ENCODE results near the gene CPD. TPM values are rescaled to one million over a fixed set of nuclear protein-coding genes. Genes with fewer than 3 reads are reported as not detected.
"Not testable (repeated sequence)": the region's sequence is repeated elsewhere in the genome, so short reads cannot be mapped to it uniquely, and the experiment has no call there.

CPD gene
- total RNA-seq, 1 donor from 2014 or later, result 258 TPM

- DNase-seq, result no peak
These were observed 11.1 kb downstream of the CPD start for GRCh38 chr17:30389756-30390300.

GRCh38 chr17:30391534-30391933 lies 12.8 kb downstream of the CPD start:
- no peak for DNase-seq

GRCh38 chr17:30393491-30393890 lies 14.8 kb downstream of the CPD start:
- no peak for DNase-seq

GRCh38 chr17:30393911-30394867 lies 15.5 kb downstream of the CPD start:
- DNase-seq, result no peak

- DNase-seq, result no peak
These were observed 16.8 kb downstream of the CPD start for GRCh38 chr17:30395398-30396022.

GRCh38 chr17:30396129-30396528 lies 17.4 kb downstream of the CPD start:
- no peak for DNase-seq

- DNase-seq, result no peak
These were observed 17.9 kb downstream of the CPD start for GRCh38 chr17:30396612-30397011.

- DNase-seq, result no peak
These were observed 19.8 kb downstream of the CPD start for GRCh38 chr17:30398328-30399041.

GRCh38 chr17:30401097-30401496 lies 22.4 kb downstream of the CPD start:
- DNase-seq, result no peak

- no peak for DNase-seq
These were observed 26.4 kb downstream of the CPD start for GRCh38 chr17:30405161-30405560.

- DNase-seq, result not testable (repeated sequence)
These were observed 31.9 kb downstream of the CPD start for GRCh38 chr17:30410627-30411026.

- not testable (repeated sequence) for DNase-seq
These were observed 33.3 kb downstream of the CPD start for GRCh38 chr17:30412008-30412496.

GRCh38 chr17:30413109-30413508 lies 34.4 kb downstream of the CPD start:
- peak; percentile 45 for DNase-seq

GRCh38 chr17:30414486-30414885 lies 35.8 kb downstream of the CPD start:
- no peak for DNase-seq

GRCh38 chr17:30415491-30415890 lies 36.8 kb downstream of the CPD start:
- no peak for DNase-seq

GRCh38 chr17:30418070-30418469 lies 39.3 kb downstream of the CPD start:
- DNase-seq, result not testable (repeated sequence)

GRCh38 chr17:30421592-30421991 lies 42.9 kb downstream of the CPD start:
- DNase-seq, result no peak

GRCh38 chr17:30422171-30422570 lies 43.4 kb downstream of the CPD start:
- no peak for DNase-seq

- no peak for DNase-seq
These were observed 45.7 kb downstream of the CPD start for GRCh38 chr17:30424471-30424870.

- peak; percentile 2 for DNase-seq
These were observed 47.6 kb downstream of the CPD start for GRCh38 chr17:30426292-30426691.

- no peak for DNase-seq
These were observed 48.9 kb downstream of the CPD start for GRCh38 chr17:30427611-30428010.

- no peak for DNase-seq
These were observed 50.4 kb downstream of the CPD start for GRCh38 chr17:30429155-30429554.

GRCh38 chr17:30433514-30433913 lies 54.8 kb downstream of the CPD start:
- DNase-seq, result peak; percentile 96

All from dermis blood vessel endothelial cell (primary cell).